Measurements from ENCODE around the gene GSTP1.

Gene GSTP1

DNA sequence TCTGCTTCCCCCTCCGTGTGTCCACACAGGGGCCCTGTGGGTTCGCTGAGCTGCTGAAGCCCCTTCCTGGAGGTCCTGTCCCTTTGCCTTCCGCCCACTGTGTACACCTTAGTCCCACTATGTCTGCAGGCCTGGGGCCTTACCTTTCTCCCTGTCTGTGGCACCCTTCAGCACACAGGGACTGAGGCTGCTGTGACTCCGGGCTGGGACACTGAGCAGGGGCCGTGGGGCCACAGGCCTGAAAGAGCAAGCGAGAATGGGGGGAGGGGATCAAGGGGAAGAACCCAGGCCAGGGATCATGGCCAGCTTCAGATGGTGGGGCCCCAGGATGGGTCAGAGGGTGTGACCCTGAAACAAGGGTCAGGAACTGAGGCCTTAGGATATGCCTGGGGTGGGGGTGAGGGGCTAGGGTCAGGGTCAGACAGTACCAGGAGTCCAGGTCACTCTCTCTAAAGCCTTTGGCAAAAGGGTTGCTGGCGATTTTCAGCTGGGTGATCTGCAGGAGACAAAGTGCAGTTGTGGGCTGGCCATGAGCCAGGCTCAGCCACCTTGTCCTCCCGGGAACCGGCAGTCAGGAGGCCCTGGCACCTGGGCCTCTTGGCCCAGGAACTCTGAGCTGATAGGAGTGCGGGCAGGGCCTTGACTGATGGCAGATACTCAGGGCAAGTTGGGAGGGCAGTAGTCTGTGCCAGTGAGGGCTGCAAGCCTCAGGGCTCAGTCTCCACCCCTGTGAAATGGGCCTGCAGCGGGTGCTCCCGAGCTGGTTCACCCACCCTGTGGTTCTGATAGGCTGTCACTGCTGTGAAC, 48.8 kb downstream of the GSTP1 start:
- no peak for DNase-seq

DNA sequence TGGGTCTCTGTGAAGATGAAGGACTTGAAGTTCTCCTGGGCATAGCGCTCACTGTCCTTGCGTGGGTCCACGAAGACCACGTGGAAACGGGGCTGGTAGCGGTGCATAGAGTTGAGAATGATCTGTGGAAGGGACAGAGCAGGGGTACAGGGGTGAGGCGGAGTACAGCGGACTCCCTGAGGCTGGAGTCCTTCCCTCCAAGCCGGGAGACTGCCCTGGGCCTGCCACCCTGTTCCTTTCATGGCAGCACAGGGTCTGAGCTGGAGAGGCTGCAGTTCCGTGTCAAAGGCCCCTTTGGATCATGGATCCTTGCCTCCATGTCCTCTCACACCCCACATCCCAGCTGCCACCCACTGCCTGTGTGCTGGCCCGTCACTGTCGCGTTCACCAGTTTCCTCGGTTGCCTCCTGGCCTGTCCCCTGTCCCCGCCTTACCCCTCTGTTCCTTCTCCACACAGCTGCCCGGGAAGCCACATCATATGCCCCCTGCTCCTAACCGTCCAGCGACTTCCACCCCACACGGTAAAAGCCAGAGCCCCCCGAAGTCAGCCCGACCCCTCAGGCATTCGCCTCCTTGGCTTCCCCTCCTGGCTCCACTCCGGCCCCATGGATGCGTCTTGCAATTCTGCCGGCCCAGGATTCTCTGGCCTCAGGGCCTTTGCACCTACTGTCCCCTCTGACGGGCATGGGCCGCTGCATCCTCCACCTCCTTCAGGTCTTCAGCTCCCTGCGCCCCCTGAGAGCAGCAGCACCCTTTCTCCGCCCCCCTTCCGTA, 49.6 kb downstream of the GSTP1 start:
- DNase-seq = no peak

DNA sequence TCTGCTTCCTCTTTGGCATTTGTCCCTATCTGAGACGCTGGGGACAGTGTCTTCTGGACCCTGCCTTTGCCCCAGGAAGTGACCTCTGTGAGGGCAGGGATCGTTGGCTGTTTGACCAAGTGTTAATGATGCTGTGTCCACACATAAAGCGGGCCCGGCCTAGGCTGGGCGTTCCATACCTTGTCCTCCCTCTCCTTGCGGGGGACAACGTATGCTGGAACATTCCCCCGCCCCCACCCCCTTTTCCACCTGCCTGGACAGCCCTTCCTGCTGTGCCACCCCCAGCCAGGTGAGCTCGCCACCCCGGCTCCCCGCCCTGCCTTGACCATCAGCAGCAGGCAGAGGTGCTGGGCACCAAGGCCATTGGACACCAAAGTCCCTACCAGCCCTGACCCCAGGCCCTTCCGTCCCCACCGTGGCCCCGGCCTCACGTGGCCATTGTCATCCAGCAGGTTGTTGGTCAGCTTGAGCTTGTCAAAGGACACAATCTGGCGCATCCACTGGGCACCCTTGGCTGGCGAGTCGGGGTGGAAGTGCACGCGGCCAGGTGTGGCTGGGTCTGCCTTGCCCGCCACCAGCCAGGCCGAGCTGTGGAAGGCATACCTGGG, 50.2 kb downstream of the GSTP1 start:
- no peak for DNase-seq

DNA sequence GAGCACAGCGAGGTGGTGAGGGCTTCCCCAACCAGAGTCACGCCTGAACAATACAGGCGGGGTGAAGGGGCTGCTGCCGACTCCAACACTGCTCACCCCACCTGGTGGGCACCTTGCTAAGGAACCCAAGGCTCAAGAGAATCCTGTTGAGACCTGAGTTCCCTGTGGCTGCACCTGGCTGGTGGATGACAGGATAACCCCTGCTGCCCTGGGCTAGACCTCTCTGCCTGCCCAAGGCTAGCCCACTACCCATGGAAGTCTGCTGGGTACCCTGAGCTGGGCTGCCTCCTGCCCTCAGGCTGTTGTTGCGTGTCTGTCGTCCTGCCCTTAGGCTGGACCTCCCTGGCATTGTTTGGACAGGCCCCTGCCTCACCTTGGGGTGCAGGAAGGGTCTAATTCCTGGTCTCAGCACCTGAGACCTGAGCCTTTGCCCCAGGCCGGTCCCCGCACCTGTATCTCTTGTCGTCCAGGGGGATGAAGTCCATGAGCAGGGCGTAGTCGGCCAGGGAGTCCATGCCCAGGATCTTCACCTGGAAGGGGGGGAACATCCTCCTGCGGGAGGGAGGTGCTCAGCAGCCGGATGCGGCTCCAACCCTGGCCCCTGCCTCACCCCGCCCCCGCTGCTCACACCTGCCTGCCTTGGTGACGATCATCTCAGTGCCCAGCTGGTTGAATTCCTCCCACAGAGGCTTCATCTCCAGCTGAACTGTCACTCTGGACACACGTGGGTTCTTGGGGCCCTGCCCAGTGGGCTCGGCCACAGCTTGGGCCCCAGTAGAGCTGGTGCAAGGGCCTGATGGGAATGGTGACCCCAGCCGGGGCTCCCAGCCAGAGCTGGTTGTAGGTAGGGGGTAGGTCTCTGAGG, 51.0 kb downstream of the GSTP1 start:
- no peak for DNase-seq

DNA sequence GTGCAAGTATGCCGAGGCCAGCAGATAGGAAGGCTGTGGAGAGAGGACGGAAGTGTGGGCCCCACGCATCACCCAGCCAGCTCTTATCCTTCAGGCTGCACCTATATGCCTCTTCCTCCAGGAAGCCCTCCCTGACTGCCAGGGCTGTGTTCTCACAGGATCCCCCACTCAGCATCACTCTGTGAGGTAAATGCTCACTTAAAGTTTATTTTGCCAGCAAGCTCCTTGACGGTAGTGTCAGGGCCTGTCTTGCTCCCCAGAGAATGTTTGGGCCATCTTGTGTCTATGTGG, 51.6 kb downstream of the GSTP1 start:
- DNase-seq = no peak

All from stimulated activated CD4-positive, alpha-beta T cell treated with anti-CD3 and anti-CD28 coated beads, Interleukin-15, amount 100 ng/mL, for 24 hours (primary cell).